CD14-positive monocyte (primary cell): ENCODE data around the gene MICU2. TPM values are rescaled to one million over a fixed set of nuclear protein-coding genes. Genes with fewer than 3 reads are reported as not detected.

ENCODE experiments used
- DNase-seq, 3 donors: peaks; one replicate each; pipeline ENCODE4 v3.0.0-alpha.2; 2011 to 2022
- H2AFZ ChIP-seq: 2 replicates; pipeline ENCODE4 v1.6.0; 2012; ENCODE audit warnings: mild to moderate bottlenecking, low read depth, low read length, inconsistent platforms; ENCODE audit not compliant: insufficient read depth, poor library complexity, severe bottlenecking
- H3K27ac ChIP-seq, 2 donors: 1 replicate in 1 of 2; 2 replicates in 1 of 2; pipeline ENCODE4 v1.5.1; 2012 to 2013; ENCODE audit warnings: low read length in 2 of 2, control low read depth in 1 of 2, inconsistent platforms in 1 of 2, low read depth in 1 of 2, mild to moderate bottlenecking in 1 of 2
- H3K27me3 ChIP-seq, 2 donors: one replicate each; pipeline versions ENCODE4 v1.6.0 to v1.6.1; 2011 to 2013; ENCODE audit warnings: low read length in 2 of 2; ENCODE audit not compliant: control insufficient read depth in 2 of 2, insufficient read depth in 2 of 2
- H3K36me3 ChIP-seq, 2 donors: replicated peaks in 1 of 2; 1 replicate in 1 of 2; 2 replicates in 1 of 2; pipeline versions ENCODE4 v1.5.1 to v1.6.1; 2012 to 2013; ENCODE audit warnings: low read length in 2 of 2, control low read depth in 1 of 2, inconsistent platforms in 1 of 2, mild to moderate bottlenecking in 1 of 2; ENCODE audit not compliant: insufficient read depth in 2 of 2, control insufficient read depth in 1 of 2
- H3K4me1 ChIP-seq, 2 donors: 1 replicate in 1 of 2; 2 replicates in 1 of 2; pipeline versions ENCODE4 v1.5.1 to v1.6.1; 2012 to 2013; ENCODE audit warnings: low read length in 2 of 2, control low read depth in 1 of 2, inconsistent platforms in 1 of 2, mild to moderate bottlenecking in 1 of 2, moderate library complexity in 1 of 2; ENCODE audit not compliant: insufficient read depth in 2 of 2, control insufficient read depth in 1 of 2
- H3K4me2 ChIP-seq: replicated peaks from 2 replicates; pipeline ENCODE3; 2012; ENCODE audit warnings: low read length, moderate library complexity, mild to moderate bottlenecking; ENCODE audit not compliant: poor library complexity, severe bottlenecking; ENCODE audit errors: extremely low read depth
- H3K4me3 ChIP-seq, 3 experiments: fragments of 200-600 bp in 1 of 3; sonication (generic) in 1 of 3; replicated peaks in 1 of 3; 1 replicate in 2 of 3; 2 replicates in 1 of 3; pipeline ENCODE4 v1.5.1; 2011 to 2013; ENCODE audit warnings: low read length in 3 of 3, mild to moderate bottlenecking in 3 of 3, control low read depth in 2 of 3, low read depth in 2 of 3, inconsistent platforms in 1 of 3, moderate library complexity in 1 of 3
- H3K79me2 ChIP-seq: 2 replicates; pipeline ENCODE4 v1.6.0; 2012; ENCODE audit warnings: mild to moderate bottlenecking, control low read depth, inconsistent platforms, low read length, moderate library complexity; ENCODE audit not compliant: insufficient read depth
- H3K9ac ChIP-seq: 2 replicates; pipeline ENCODE4 v1.6.0; 2017; ENCODE audit warnings: low read length, mild to moderate bottlenecking; ENCODE audit not compliant: insufficient read depth, poor library complexity, severe bottlenecking
- H3K9me3 ChIP-seq, 2 donors: replicated peaks in 1 of 2; 1 replicate in 1 of 2; 2 replicates in 1 of 2; pipeline versions ENCODE4 v1.5.1 to v1.6.1; 2012 to 2013; ENCODE audit warnings: low read length in 2 of 2, control low read depth in 1 of 2; ENCODE audit not compliant: control insufficient read depth in 1 of 2, insufficient read depth in 1 of 2
- H4K20me1 ChIP-seq: 2 replicates; pipeline ENCODE4 v1.6.0; 2012; ENCODE audit warnings: mild to moderate bottlenecking, low read length, control low read depth, moderate library complexity; ENCODE audit not compliant: insufficient read depth
- H3K27ac Mint-ChIP-seq, 7 donors: one replicate each; pipeline ENCODE4 v1.8.0; 2020; ENCODE audit warnings: mild to moderate bottlenecking in 7 of 7, mixed read lengths in 7 of 7, moderate library complexity in 6 of 7, inconsistent platforms in 2 of 7
- H3K27me3 Mint-ChIP-seq, 3 donors: one replicate each; pipeline ENCODE4 v1.8.0; 2021 to 2022; ENCODE audit warnings: low read depth in 3 of 3, mild to moderate bottlenecking in 3 of 3, mixed read lengths in 3 of 3, moderate library complexity in 3 of 3, inconsistent platforms in 1 of 3
- H3K36me3 Mint-ChIP-seq, 2 donors: one replicate each; pipeline ENCODE4 v1.8.0; 2020; ENCODE audit warnings: mixed read lengths in 2 of 2, inconsistent platforms in 1 of 2, mild to moderate bottlenecking in 1 of 2
- H3K4me1 Mint-ChIP-seq: one replicate; pipeline ENCODE4 v1.8.0; 2020; ENCODE audit warnings: mild to moderate bottlenecking, mixed read lengths
- H3K4me3 Mint-ChIP-seq, 2 donors: one replicate each; pipeline ENCODE4 v1.8.0; 2020; ENCODE audit warnings: mild to moderate bottlenecking in 2 of 2, mixed read lengths in 2 of 2, moderate library complexity in 1 of 2
- H3K9me3 Mint-ChIP-seq, 7 donors: one replicate each; pipeline ENCODE4 v1.8.0; 2020 to 2022; ENCODE audit warnings: mixed read lengths in 7 of 7, mild to moderate bottlenecking in 6 of 7, moderate library complexity in 6 of 7, inconsistent platforms in 2 of 7
- WGBS: methylation state at CpG from one replicate; pipeline ENCODE4 v1.1.5; 2013; ENCODE audit warnings: missing lambda C conversion rate; ENCODE audit not compliant: insufficient coverage; 5-methylcytosine and 5-hydroxymethylcytosine counted together
- intact Hi-C, 2 donors: fragments of 100-400 bp; cut with micrococcal nuclease; formaldehyde crosslinking; loops; one replicate each; pipeline versions ENCODE4 v1.15.0 to v1.15.1; 2023
- polyA plus RNA-seq, 3 donors: library from polyadenylated mRNA; depleted of rRNA in 1 of 3; unstranded in 2 of 3; stranded (reverse) in 1 of 3; fragments of 300-500 nt in 2 of 3; fragments of >200 nt in 1 of 3; fragmentation: Illumina TruSeq in 2 of 3; gene quantifications; 1 replicate in 2 of 3; 2 replicates in 1 of 3; pipeline ENCODE4 v1.2.3, GENCODE V29; 2012 to 2021
- TF ChIP-seq, protein P1 (sequence below): fragments of 200-600 bp; IDR thresholded peaks from one replicate; pipeline ENCODE4 v1.8.0; 2022; ENCODE audit warnings: antibody characterized with exemption, mild to moderate bottlenecking

The MICU2 gene
- polyA plus RNA-seq, 3 donors = 21.5 to 32.1 (median 26.8) TPM

DNA sequence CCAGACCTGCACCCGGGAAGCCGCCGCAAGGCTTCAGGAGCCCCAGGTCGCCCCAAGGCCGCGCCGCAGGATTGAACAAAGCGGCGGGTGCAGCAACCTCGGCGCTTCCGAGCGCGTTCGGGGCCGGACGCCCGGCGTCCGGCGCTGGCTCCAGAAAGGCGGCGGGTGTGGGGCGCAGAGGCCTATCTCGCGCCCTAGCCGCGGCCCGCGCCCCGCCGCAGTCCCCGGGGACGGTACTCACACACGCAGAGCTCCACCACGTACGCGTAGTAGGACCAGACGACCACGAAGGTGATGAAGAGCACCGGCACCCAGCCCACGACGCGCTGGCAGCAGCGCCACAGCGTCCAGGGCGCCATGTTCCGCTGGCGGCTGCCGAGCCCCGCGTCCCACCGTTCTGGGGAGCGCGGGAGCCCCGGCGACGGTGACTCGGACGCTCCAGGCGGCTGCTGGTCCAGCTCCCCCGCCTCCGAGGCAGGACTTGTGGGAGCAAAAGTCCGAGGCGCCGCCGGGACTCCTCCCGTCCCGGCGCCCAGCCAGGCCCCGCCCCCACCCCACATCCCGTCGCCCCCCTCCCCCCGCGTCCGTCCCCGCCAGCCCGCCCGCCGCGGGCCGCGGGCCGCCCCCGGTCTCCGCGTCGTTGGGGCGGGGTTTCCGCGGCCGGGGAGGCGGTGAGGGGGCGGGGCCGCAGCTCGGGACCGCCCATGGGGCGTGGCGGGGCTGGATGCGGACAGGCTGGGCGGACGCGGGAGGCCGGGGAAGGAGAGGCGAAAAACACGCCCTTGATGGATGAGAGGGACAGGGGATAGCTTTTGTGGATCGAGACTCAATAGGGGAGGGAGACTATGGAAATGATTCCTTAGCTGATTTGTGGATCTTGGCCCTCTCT, 144.9 kb downstream of the MICU2 start, which contains the start of gene ZDHHC20:
ZDHHC20 (minus strand) TSS at position 491 of the 889 bp plus-strand sequence; CDS start at position 359, 132 bp downstream.
- H3K27me3 ChIP-seq = no peaks in the 10 kb centered on the region
- intact Hi-C loops = loop anchor here (2.0 to 10.0 kb wide), 3 partner anchors 24 to 54 kb away; no protein-coding TSS in a partner anchor
- peak within 1 kb of the TSS; percentile 84 for H2AFZ ChIP-seq
- DNase-seq = peak; percentile 72 to 80 (median 74)
- peaks cover 0 to 4% (median 0%) of the 10 kb centered on the region in 7 donors for H3K9me3 Mint-ChIP-seq
- H3K9ac ChIP-seq = peak within 1 kb of the TSS; percentile 94
- WGBS = under 1% methylated on average over 96 of the region's 107 CpGs
- peak within 1 kb of the TSS; percentile 79 to 92 for H3K27ac ChIP-seq
- peaks cover 0 to 2% (median 0%) of the 10 kb centered on the region in 3 donors for H3K27me3 Mint-ChIP-seq
- peaks cover 43% of the 10 kb centered on the region for H3K4me1 Mint-ChIP-seq
- peak within 1 kb of the TSS; percentile 88 to 96 (median 91) for H3K27ac Mint-ChIP-seq
- TF ChIP-seq, protein P1, sequence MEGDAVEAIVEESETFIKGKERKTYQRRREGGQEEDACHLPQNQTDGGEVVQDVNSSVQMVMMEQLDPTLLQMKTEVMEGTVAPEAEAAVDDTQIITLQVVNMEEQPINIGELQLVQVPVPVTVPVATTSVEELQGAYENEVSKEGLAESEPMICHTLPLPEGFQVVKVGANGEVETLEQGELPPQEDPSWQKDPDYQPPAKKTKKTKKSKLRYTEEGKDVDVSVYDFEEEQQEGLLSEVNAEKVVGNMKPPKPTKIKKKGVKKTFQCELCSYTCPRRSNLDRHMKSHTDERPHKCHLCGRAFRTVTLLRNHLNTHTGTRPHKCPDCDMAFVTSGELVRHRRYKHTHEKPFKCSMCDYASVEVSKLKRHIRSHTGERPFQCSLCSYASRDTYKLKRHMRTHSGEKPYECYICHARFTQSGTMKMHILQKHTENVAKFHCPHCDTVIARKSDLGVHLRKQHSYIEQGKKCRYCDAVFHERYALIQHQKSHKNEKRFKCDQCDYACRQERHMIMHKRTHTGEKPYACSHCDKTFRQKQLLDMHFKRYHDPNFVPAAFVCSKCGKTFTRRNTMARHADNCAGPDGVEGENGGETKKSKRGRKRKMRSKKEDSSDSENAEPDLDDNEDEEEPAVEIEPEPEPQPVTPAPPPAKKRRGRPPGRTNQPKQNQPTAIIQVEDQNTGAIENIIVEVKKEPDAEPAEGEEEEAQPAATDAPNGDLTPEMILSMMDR = no peak
- peaks cover 50% of the 10 kb centered on the region for H3K79me2 ChIP-seq
- no peaks in the 10 kb centered on the region for H3K9me3 ChIP-seq
- peaks cover 24% of the 10 kb centered on the region for H4K20me1 ChIP-seq
- peak within 1 kb of the TSS; percentile 93 to 95 for H3K4me3 Mint-ChIP-seq
- H3K4me1 ChIP-seq = peaks cover 22 to 40% of the 10 kb centered on the region in 2 donors
- H3K36me3 Mint-ChIP-seq = peaks cover 0 to 4% of the 10 kb centered on the region in 2 donors
- H3K36me3 ChIP-seq = no peaks in the 10 kb centered on the region
- peak within 1 kb of the TSS; percentile 85 to 96 (median 88) for H3K4me3 ChIP-seq
- H3K4me2 ChIP-seq = peak within 1 kb of the TSS; percentile 86

DNA sequence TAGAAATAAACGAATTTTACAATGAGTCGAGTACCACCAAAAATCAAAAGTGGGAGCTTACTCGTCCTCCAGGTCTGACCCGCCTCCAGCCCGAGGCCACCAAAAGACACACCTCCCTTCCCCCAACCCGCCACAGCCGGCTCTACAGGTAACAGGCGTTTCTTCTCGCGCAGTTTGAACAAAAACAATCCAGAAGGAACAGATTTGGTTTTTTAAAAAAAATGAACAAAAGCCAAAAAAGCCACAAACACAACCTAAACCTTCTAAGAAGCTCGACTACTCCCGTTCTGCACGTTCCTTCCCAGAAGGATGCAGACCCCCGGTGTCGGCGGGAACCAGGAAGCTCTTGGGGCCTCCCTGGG, 145.5 kb downstream of the MICU2 start:
- Histone ChIP-seq H3K9me3 (no peaks in the 10 kb centered on the region), H4K20me1 (peaks cover 27% of the 10 kb centered on the region), H3K36me3 (no peaks in the 10 kb centered on the region), H3K4me1 (peaks cover 28 to 46% of the 10 kb centered on the region in 2 donors), H2AFZ (peak overlapping the region; percentile 84), H3K9ac (peak overlapping the region; percentile 94), H3K27ac (peak overlapping the region; percentile 79 to 92), H3K4me3 (peak overlapping the region; percentile 85 to 96 (median 88)), H3K4me2 (peak overlapping the region; percentile 86), H3K79me2 (peaks cover 57% of the 10 kb centered on the region), H3K27me3 (no peaks in the 10 kb centered on the region)
- Mint-ChIP-seq H3K4me1 (peaks cover 47% of the 10 kb centered on the region), H3K9me3 (peaks cover 0 to 4% (median 0%) of the 10 kb centered on the region in 7 donors), H3K27ac (peak overlapping the region; percentile 88 to 94 (median 91)), H3K4me3 (peak overlapping the region; percentile 93 to 95), H3K27me3 (peaks cover 0 to 2% (median 0%) of the 10 kb centered on the region in 3 donors), H3K36me3 (peaks cover 0 to 4% of the 10 kb centered on the region in 2 donors)
- WGBS = 0% methylated on average over 16 of the region's 16 CpGs
- no peak for DNase-seq
- TF ChIP-seq, protein P1 = no peak
- intact Hi-C loops = loop anchor here (2.0 to 10.0 kb wide), 3 partner anchors 24 to 54 kb away; no protein-coding TSS in a partner anchor
